CD14-positive monocyte (primary cell): ENCODE results near the gene GNAT1. TPM values are rescaled to one million over a fixed set of nuclear protein-coding genes. Genes with fewer than 3 reads are reported as not detected.

Experiments used
- DNase-seq, 3 donors: peaks; one replicate each; pipeline ENCODE4 v3.0.0-alpha.2; 2011 to 2022
- H2AFZ ChIP-seq: 2 replicates; pipeline ENCODE4 v1.6.0; 2012; ENCODE audit warnings: mild to moderate bottlenecking, low read depth, low read length, inconsistent platforms; ENCODE audit not compliant: insufficient read depth, poor library complexity, severe bottlenecking
- H3K27ac ChIP-seq, 2 donors: 1 replicate in 1 of 2; 2 replicates in 1 of 2; pipeline ENCODE4 v1.5.1; 2012 to 2013; ENCODE audit warnings: low read length in 2 of 2, control low read depth in 1 of 2, inconsistent platforms in 1 of 2, low read depth in 1 of 2, mild to moderate bottlenecking in 1 of 2
- H3K27me3 ChIP-seq, 2 donors: one replicate each; pipeline versions ENCODE4 v1.6.0 to v1.6.1; 2011 to 2013; ENCODE audit warnings: low read length in 2 of 2; ENCODE audit not compliant: control insufficient read depth in 2 of 2, insufficient read depth in 2 of 2
- H3K36me3 ChIP-seq, 2 donors: replicated peaks in 1 of 2; 1 replicate in 1 of 2; 2 replicates in 1 of 2; pipeline versions ENCODE4 v1.5.1 to v1.6.1; 2012 to 2013; ENCODE audit warnings: low read length in 2 of 2, control low read depth in 1 of 2, inconsistent platforms in 1 of 2, mild to moderate bottlenecking in 1 of 2; ENCODE audit not compliant: insufficient read depth in 2 of 2, control insufficient read depth in 1 of 2
- H3K4me1 ChIP-seq, 2 donors: 1 replicate in 1 of 2; 2 replicates in 1 of 2; pipeline versions ENCODE4 v1.5.1 to v1.6.1; 2012 to 2013; ENCODE audit warnings: low read length in 2 of 2, control low read depth in 1 of 2, inconsistent platforms in 1 of 2, mild to moderate bottlenecking in 1 of 2, moderate library complexity in 1 of 2; ENCODE audit not compliant: insufficient read depth in 2 of 2, control insufficient read depth in 1 of 2
- H3K4me2 ChIP-seq: replicated peaks from 2 replicates; pipeline ENCODE3; 2012; ENCODE audit warnings: low read length, moderate library complexity, mild to moderate bottlenecking; ENCODE audit not compliant: poor library complexity, severe bottlenecking; ENCODE audit errors: extremely low read depth
- H3K4me3 ChIP-seq, 3 experiments: fragments of 200-600 bp in 1 of 3; sonication (generic) in 1 of 3; replicated peaks in 1 of 3; 1 replicate in 2 of 3; 2 replicates in 1 of 3; pipeline ENCODE4 v1.5.1; 2011 to 2013; ENCODE audit warnings: low read length in 3 of 3, mild to moderate bottlenecking in 3 of 3, control low read depth in 2 of 3, low read depth in 2 of 3, inconsistent platforms in 1 of 3, moderate library complexity in 1 of 3
- H3K79me2 ChIP-seq: 2 replicates; pipeline ENCODE4 v1.6.0; 2012; ENCODE audit warnings: mild to moderate bottlenecking, control low read depth, inconsistent platforms, low read length, moderate library complexity; ENCODE audit not compliant: insufficient read depth
- H3K9ac ChIP-seq: 2 replicates; pipeline ENCODE4 v1.6.0; 2017; ENCODE audit warnings: low read length, mild to moderate bottlenecking; ENCODE audit not compliant: insufficient read depth, poor library complexity, severe bottlenecking
- H3K9me3 ChIP-seq, 2 donors: replicated peaks in 1 of 2; 1 replicate in 1 of 2; 2 replicates in 1 of 2; pipeline versions ENCODE4 v1.5.1 to v1.6.1; 2012 to 2013; ENCODE audit warnings: low read length in 2 of 2, control low read depth in 1 of 2; ENCODE audit not compliant: control insufficient read depth in 1 of 2, insufficient read depth in 1 of 2
- H4K20me1 ChIP-seq: 2 replicates; pipeline ENCODE4 v1.6.0; 2012; ENCODE audit warnings: mild to moderate bottlenecking, low read length, control low read depth, moderate library complexity; ENCODE audit not compliant: insufficient read depth
- H3K27ac Mint-ChIP-seq, 7 donors: one replicate each; pipeline ENCODE4 v1.8.0; 2020; ENCODE audit warnings: mild to moderate bottlenecking in 7 of 7, mixed read lengths in 7 of 7, moderate library complexity in 6 of 7, inconsistent platforms in 2 of 7
- H3K27me3 Mint-ChIP-seq, 3 donors: one replicate each; pipeline ENCODE4 v1.8.0; 2021 to 2022; ENCODE audit warnings: low read depth in 3 of 3, mild to moderate bottlenecking in 3 of 3, mixed read lengths in 3 of 3, moderate library complexity in 3 of 3, inconsistent platforms in 1 of 3
- H3K36me3 Mint-ChIP-seq, 2 donors: one replicate each; pipeline ENCODE4 v1.8.0; 2020; ENCODE audit warnings: mixed read lengths in 2 of 2, inconsistent platforms in 1 of 2, mild to moderate bottlenecking in 1 of 2
- H3K4me1 Mint-ChIP-seq: one replicate; pipeline ENCODE4 v1.8.0; 2020; ENCODE audit warnings: mild to moderate bottlenecking, mixed read lengths
- H3K4me3 Mint-ChIP-seq, 2 donors: one replicate each; pipeline ENCODE4 v1.8.0; 2020; ENCODE audit warnings: mild to moderate bottlenecking in 2 of 2, mixed read lengths in 2 of 2, moderate library complexity in 1 of 2
- H3K9me3 Mint-ChIP-seq, 7 donors: one replicate each; pipeline ENCODE4 v1.8.0; 2020 to 2022; ENCODE audit warnings: mixed read lengths in 7 of 7, mild to moderate bottlenecking in 6 of 7, moderate library complexity in 6 of 7, inconsistent platforms in 2 of 7
- WGBS: methylation state at CpG from one replicate; pipeline ENCODE4 v1.1.5; 2013; ENCODE audit warnings: missing lambda C conversion rate; ENCODE audit not compliant: insufficient coverage; 5-methylcytosine and 5-hydroxymethylcytosine counted together
- intact Hi-C, 2 donors: fragments of 100-400 bp; cut with micrococcal nuclease; formaldehyde crosslinking; loops; one replicate each; pipeline versions ENCODE4 v1.15.0 to v1.15.1; 2023
- polyA plus RNA-seq, 3 donors: library from polyadenylated mRNA; depleted of rRNA in 1 of 3; unstranded in 2 of 3; stranded (reverse) in 1 of 3; fragments of 300-500 nt in 2 of 3; fragments of >200 nt in 1 of 3; fragmentation: Illumina TruSeq in 2 of 3; gene quantifications; 1 replicate in 2 of 3; 2 replicates in 1 of 3; pipeline ENCODE4 v1.2.3, GENCODE V29; 2012 to 2021
- TF ChIP-seq, protein P1 (sequence below): fragments of 200-600 bp; IDR thresholded peaks from one replicate; pipeline ENCODE4 v1.8.0; 2022; ENCODE audit warnings: antibody characterized with exemption, mild to moderate bottlenecking

Gene GNAT1
- polyA plus RNA-seq, 3 donors, result not detected

DNA sequence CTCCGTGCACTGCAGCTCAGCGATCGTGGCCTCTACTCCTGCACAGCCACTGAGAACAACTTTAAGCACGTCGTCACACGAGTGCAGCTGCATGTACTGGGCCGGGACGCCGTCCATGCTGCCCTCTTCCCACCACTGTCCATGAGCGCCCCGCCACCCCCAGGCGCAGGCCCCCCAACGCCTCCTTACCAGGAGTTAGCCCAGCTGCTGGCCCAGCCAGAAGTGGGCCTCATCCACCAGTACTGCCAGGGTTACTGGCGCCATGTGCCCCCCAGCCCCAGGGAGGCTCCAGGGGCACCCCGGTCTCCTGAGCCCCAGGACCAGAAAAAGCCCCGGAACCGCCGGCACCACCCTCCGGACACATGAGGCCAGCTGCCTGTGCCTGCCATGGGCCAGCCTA, 3.7 kb upstream of the GNAT1 start:
- WGBS, result 95% methylated on average over 12 of the region's 19 CpGs
- peaks cover 0 to 2% of the 10 kb centered on the region in 2 donors for H3K27me3 ChIP-seq
- no peak overlapping the region for H3K27ac Mint-ChIP-seq
- H4K20me1 ChIP-seq, result no peaks in the 10 kb centered on the region
- no peaks in the 10 kb centered on the region for H3K79me2 ChIP-seq
- H3K4me1 ChIP-seq, result peaks cover 18 to 24% of the 10 kb centered on the region in 2 donors
- peaks cover 4 to 11% (median 4%) of the 10 kb centered on the region in 3 donors for H3K27me3 Mint-ChIP-seq
- no peak overlapping the region for H3K27ac ChIP-seq
- TF ChIP-seq, protein P1, sequence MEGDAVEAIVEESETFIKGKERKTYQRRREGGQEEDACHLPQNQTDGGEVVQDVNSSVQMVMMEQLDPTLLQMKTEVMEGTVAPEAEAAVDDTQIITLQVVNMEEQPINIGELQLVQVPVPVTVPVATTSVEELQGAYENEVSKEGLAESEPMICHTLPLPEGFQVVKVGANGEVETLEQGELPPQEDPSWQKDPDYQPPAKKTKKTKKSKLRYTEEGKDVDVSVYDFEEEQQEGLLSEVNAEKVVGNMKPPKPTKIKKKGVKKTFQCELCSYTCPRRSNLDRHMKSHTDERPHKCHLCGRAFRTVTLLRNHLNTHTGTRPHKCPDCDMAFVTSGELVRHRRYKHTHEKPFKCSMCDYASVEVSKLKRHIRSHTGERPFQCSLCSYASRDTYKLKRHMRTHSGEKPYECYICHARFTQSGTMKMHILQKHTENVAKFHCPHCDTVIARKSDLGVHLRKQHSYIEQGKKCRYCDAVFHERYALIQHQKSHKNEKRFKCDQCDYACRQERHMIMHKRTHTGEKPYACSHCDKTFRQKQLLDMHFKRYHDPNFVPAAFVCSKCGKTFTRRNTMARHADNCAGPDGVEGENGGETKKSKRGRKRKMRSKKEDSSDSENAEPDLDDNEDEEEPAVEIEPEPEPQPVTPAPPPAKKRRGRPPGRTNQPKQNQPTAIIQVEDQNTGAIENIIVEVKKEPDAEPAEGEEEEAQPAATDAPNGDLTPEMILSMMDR, result no peak
- H2AFZ ChIP-seq, result no peak overlapping the region
- no peak overlapping the region for H3K4me3 ChIP-seq
- intact Hi-C loops, result loop anchor here in 1 of 2 donors (2.0 kb wide), 1 partner anchor 67 kb away; no protein-coding TSS in a partner anchor
- no peak for DNase-seq
- no peaks in the 10 kb centered on the region for H3K36me3 ChIP-seq
- no peaks in the 10 kb centered on the region for H3K36me3 Mint-ChIP-seq
- no peaks in the 10 kb centered on the region for H3K9me3 ChIP-seq
- H3K9ac ChIP-seq, result no peak overlapping the region
- H3K4me3 Mint-ChIP-seq, result no peak overlapping the region
- H3K4me2 ChIP-seq, result no peak overlapping the region
- H3K4me1 Mint-ChIP-seq, result peaks cover 16% of the 10 kb centered on the region
- H3K9me3 Mint-ChIP-seq, result peaks cover 0 to 2% (median 0%) of the 10 kb centered on the region in 7 donors

DNA sequence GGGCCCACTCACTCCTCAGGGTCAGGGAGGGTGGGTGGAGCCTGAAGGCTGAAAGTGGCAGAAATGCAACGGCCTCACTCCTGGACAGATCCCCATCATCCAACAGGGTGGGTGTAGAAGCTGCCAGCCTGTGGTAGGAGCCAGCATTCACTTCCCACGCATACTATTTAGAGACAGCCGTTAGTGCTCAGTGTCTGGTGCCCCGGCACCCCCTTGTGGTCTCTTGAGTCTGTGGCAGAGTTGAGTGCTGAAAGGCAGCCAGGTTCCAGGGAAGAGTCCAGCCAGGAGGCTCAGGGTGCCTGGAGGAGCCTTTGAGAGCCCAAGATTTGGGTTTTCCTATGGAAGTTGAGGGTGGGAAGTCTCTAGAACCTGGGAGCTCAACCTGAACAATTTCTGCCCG, 2.1 kb upstream of the GNAT1 start:
- H3K27ac ChIP-seq, result no peak overlapping the region
- Mint-ChIP-seq H3K27ac (peak overlapping the region in 1 of 7 donors; percentile 25), H3K4me1 (peaks cover 21% of the 10 kb centered on the region), H3K27me3 (peaks cover 17 to 21% (median 17%) of the 10 kb centered on the region in 3 donors), H3K9me3 (peaks cover 0 to 5% (median 2%) of the 10 kb centered on the region in 7 donors), H3K36me3 (no peaks in the 10 kb centered on the region), H3K4me3 (no peak overlapping the region)
- H2AFZ ChIP-seq, result no peak overlapping the region
- WGBS, result 50% methylated on average over 2 of the region's 5 CpGs
- intact Hi-C loops, result loop anchor here in 1 of 2 donors (2.0 kb wide), 1 partner anchor 68 kb away; no protein-coding TSS in a partner anchor
- H4K20me1 ChIP-seq, result no peaks in the 10 kb centered on the region
- no peak overlapping the region for H3K4me3 ChIP-seq
- H3K4me2 ChIP-seq, result no peak overlapping the region
- DNase-seq, result peak; percentile 4 to 23 (median 11)
- H3K27me3 ChIP-seq, result peaks cover 15 to 17% of the 10 kb centered on the region in 2 donors
- no peak overlapping the region for H3K9ac ChIP-seq
- H3K36me3 ChIP-seq, result no peaks in the 10 kb centered on the region
- H3K9me3 ChIP-seq, result peaks cover 0 to 8% of the 10 kb centered on the region in 2 donors
- TF ChIP-seq, protein P1, result no peak
- H3K79me2 ChIP-seq, result no peaks in the 10 kb centered on the region
- H3K4me1 ChIP-seq, result peaks cover 20 to 32% of the 10 kb centered on the region in 2 donors
